ENCODE results near the gene NRXN2. TPM values are rescaled to one million over a fixed set of nuclear protein-coding genes. Genes with fewer than 3 reads are reported as not detected.

NRXN2 gene
- total RNA-seq, 1 experiment from 2014 or later, result 0.14 TPM

- DNase-seq (ENCODE audit: low spot score), result no peak
These were observed 20.9 kb upstream of the NRXN2 start, which contains the start of gene RASGRP2 for GRCh38 chr11:64743591-64744543. Gene RASGRP2, minus strand, starts transcription at chr11:64744142. Its CDS starts 1,276 bp downstream, at chr11:64742866.

GRCh38 chr11:64742889-64743590 is 20.0 kb upstream of the NRXN2 start:
- DNase-seq (ENCODE audit: low spot score), result peak; percentile 35

DNA sequence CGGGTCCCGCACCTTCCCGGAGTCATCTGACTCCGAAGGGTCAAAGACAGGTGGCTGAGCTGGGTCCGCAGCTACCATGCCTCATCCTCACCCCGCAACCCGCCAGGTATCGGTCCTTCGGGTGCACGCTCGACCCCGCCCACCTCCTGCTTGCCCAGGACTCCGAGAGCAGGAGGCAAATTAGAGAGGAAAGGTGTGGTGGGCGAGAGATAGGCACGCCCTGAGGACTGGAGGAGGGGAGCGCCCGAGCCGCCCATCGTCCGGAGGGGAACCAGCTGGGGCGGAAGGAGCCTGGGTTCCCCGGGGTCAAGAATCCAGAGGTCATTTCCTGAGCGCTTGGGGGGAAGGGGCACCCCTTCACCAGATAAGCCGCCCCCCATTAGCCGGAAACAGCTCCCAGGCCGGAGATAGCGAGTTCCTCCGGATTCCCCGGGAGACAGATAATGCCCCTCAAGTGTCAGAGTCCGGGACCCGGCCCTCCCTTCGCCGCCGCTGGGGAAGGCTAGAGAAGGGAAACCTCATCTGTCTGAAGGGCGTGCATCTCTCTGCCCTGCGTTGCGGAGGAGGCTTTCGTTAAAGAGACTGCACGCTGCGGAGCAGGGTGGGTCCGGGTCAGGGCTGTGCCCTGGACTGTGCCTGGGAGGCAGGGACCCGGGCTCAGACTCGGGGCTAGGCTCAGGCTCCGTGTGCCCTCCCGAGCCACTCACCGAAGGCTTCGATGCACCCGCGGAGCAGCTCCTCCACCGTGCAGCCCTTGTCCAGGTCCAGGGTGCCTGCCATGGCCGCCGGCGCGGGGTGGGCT is 19.3 kb upstream of the NRXN2 start:
- DNase-seq (ENCODE audit: low spot score), result no peak

- DNase-seq (ENCODE audit: low spot score), result no peak
These were observed 18.5 kb upstream of the NRXN2 start for GRCh38 chr11:64741375-64742086.

- DNase-seq (ENCODE audit: low spot score), result no peak
These were observed 16.9 kb upstream of the NRXN2 start for GRCh38 chr11:64739871-64740270.

DNA sequence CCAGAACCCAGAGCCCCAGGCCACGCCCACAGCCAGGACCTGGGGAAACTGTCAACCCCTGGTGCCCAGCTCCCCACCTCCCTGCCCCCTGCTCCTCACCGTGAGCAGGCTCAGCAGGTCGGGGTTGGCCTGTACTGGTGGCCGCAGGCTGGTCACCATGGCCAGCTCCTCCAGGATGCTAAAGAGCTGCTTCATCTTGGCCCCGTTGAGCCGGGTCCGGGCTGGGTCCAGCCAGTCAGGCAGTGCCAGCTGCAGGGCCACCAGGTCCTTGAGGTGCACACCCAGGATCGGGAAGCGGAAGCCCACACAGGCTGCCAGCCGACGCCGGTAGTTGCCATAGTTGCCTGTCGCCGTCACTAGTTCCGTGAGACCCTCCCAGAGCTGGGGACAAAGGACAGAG is 13.7 kb upstream of the NRXN2 start:
- DNase-seq (ENCODE audit: low spot score), result no peak

DNA sequence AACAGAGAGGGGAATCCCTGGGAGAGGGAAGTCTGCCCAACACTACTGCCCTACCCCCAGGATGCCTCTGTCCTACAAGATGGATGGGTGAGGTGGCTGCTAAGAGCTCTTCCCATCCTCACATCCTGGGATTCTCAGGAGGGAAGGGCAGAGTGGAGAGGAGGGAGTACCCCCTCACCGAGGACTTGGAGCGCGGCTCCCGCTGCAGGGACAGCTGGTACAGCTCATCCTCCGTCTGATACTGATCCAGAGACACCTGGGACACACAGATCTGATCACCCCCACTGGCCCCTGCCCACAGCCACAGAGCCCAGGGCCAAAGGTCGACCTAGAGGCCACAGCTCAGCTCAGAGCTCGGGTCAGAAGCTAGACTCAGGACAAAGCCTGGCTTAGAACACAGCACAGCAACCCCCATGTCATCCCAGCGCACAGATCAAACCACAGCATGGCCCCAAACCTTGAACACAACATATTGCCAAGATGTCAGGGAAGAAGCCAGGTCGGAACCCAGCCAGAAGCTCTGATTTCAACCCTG is 12.8 kb upstream of the NRXN2 start:
- no peak for DNase-seq (ENCODE audit: low spot score)

DNA sequence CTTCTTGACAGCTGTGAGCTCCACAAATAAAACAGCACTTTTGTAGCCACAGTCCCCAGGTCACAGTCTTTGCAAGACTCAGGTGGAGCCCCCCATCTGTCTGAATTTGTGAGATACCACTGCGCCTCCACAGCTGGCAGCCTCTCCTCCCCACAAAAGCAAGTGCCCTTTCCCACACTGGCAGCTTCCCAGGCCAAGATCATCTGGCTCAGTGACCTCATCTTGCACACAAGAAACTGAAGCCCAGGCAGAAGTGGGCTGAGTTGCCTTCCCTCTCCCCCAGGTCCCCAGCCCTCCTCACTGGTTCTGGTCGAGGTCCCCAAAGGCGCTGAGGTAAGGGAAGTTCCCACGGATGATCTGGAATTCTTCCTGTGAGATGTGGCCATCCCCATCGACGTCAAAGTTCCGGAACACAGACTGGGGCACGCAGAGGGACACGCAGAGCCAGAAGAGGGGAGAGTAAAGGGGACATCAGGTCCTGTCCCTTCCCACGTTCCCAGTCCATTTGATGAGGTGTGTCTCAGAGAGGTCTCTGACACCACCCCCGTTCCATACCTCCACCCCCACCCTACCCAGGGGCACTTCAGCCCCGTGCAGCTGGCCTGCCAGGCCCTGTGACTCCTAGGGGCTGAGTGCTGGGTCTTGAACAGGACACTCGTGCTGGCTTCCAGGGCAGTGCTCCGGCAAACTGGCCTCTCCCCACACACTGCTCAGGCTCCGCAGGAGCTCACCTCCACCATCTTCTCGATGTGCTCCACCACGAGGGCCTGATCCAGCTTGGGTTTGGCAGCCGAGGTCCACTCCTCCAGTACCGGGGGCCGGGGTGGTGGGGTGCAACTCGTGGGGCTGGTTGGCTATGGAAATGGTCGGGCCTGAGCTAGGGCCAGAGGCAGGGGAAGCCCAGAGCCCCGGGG is 12.1 kb upstream of the NRXN2 start:
- DNase-seq (ENCODE audit: low spot score), result no peak

DNA sequence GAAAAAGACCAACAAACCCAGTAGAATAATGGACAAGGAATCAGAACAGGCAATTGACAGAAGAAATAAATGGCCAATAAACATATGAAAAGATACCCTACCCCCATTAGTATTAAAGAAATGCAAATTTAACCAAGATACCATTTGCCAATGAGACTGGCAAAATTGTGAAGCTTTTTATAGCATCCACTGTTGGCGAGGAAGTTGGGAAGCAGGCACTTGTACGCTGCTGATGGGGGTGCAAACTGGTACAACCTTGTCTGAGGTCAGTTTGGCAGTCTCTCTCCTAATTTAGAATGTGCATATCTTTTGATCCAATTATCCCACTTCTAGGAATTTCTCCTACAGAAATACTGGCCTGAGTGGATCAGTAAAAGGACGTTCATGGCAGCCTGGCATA is 8.6 kb upstream of the NRXN2 start:
- DNase-seq (ENCODE audit: low spot score), result no peak

DNA sequence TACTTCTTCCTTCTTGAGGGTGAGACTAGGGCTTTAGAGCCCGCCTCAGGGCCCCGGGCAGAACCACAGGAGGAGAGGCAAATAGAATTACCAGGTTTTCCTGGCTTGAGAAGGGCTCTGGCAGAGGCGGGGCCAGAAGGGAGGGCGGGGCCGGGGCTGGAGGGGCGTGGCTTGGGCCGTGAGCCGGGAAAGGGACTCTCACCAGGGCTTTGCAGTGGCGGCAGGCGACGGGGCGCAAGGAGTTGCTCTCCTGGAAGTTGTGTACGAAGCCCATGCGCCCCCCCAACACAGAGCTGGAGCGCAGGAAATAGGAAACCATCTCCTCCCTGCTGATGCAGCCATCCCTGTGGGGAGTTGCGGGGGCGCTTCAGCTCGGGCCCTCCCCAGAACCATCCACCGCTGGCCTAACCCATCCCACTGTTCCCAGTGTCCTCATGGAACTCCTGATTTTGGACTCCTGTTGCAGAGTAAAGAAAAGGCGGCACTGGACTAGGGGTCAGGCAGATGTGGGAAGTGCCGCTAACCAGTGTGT is 6.9 kb upstream of the NRXN2 start:
- DNase-seq (ENCODE audit: low spot score), result no peak

GRCh38 chr11:64728757-64729365 is 5.9 kb upstream of the NRXN2 start:
- DNase-seq (ENCODE audit: low spot score), result no peak

- no peak for DNase-seq (ENCODE audit: low spot score)
These were observed 4.0 kb upstream of the NRXN2 start for GRCh38 chr11:64726867-64727530.

- no peak for DNase-seq (ENCODE audit: low spot score)
These were observed 3.2 kb upstream of the NRXN2 start for GRCh38 chr11:64726211-64726641.

- no peak for DNase-seq (ENCODE audit: low spot score)
These were observed 2.0 kb upstream of the NRXN2 start for GRCh38 chr11:64724863-64725532.

GRCh38 chr11:64723907-64724862 is 1.2 kb upstream of the NRXN2 start:
- no peak for DNase-seq (ENCODE audit: low spot score)

DNA sequence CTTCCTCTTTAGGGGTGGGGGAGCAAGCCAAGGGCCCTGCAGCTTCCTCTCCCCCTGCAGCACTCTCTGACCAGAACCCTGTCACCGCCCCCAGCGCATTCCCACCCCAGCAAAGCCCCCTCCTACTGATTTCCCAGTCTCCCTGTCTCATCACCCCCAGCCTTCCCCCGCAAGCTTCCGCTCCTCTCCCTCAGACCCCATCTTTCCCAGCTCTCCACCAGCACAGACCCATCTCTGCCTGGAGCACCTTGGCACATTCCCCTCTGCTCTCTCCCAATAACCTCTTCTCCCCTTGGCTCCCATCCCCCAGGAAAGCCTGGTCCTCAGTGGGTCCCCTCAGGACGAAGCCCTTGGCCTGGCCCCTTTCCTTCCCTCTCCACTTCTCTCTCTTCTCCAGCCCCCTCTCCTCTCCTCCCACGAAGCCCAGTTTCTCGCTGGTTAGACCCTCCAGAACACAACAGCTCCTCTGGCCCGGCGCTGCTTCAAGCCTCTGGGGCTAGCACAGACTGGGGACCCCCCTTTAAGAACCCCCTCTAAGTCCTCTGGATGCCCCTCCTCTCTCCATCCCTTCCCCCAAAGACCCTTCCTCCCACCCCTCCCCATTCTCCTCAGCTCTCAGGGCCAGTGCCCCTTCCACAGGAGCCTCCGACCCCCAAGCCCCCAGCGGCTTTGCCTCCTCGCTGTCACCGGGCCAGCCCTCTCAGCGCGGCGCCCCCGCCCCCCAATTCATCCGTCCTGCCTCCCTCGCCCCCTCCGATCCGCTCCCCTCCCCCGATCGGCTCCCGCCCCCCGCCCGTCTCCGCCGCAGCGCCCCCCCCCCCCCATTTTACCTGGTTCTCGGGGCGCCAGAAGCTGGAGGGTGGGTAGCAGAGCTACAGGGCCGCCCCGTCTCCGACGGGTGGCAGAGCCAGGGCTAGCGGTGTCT is 594 bp downstream of the NRXN2 start:
- DNase-seq (ENCODE audit: low spot score), result no peak

Measured in A172 (cell line).